Vagina (tissue), 2 donors: ENCODE data around the gene RRAS2. TPM values are rescaled to one million over a fixed set of nuclear protein-coding genes. Genes with fewer than 3 reads are reported as not detected.

Experiments
- DNase-seq, 2 donors: peaks; one replicate each; pipeline ENCODE4 v3.0.0-alpha.2; 2017; ENCODE audit errors: extremely low spot score in 2 of 2
- H3K27ac ChIP-seq: fragments of 200-600 bp; sonication (generic); one replicate; pipeline ENCODE4 v1.5.1; 2019
- H3K27me3 ChIP-seq: fragments of 200-600 bp; sonication (generic); one replicate; pipeline ENCODE4 v1.5.1; 2019
- H3K36me3 ChIP-seq, 2 donors: fragments of 200-600 bp; sonication (generic); one replicate each; pipeline ENCODE4 v1.5.1; 2017 to 2019
- H3K4me1 ChIP-seq: fragments of 200-600 bp; sonication (generic); one replicate; pipeline ENCODE4 v1.5.1; 2019
- H3K4me3 ChIP-seq, 2 donors: fragments of 200-600 bp; sonication (generic); 1 replicate in 1 of 2; 2 replicates in 1 of 2; pipeline ENCODE4 v1.5.1; 2016 to 2019
- H3K9me3 ChIP-seq: fragments of 200-600 bp; sonication (generic); one replicate; pipeline ENCODE4 v1.5.1; 2019
- CTCF ChIP-seq, 3 experiments: fragments of 450-650 bp in 2 of 3; fragments of 200-600 bp in 1 of 3; sonication (generic) in 1 of 3; IDR thresholded peaks; one replicate each; pipeline ENCODE4 v1.5.1; 2017 to 2019; ENCODE audit warnings: antibody characterized with exemption in 3 of 3, mild to moderate bottlenecking in 2 of 3, moderate library complexity in 2 of 3
- POLR2A ChIP-seq, 2 donors: fragments of 450-650 bp; IDR thresholded peaks; one replicate each; pipeline ENCODE4 v1.6.1; 2017; ENCODE audit warnings: antibody characterized with exemption in 2 of 2, mild to moderate bottlenecking in 2 of 2, moderate library complexity in 2 of 2
- POLR2AphosphoS5 ChIP-seq, 2 donors: sonication (generic); formaldehyde crosslinking; IDR thresholded peaks; one replicate each; pipeline ENCODE4 v1.9.0; 2017; ENCODE audit warnings: antibody characterized with exemption in 2 of 2, mild to moderate bottlenecking in 2 of 2, low read depth in 1 of 2; ENCODE audit not compliant: insufficient read depth in 1 of 2
- intact Hi-C: fragments of 100-400 bp; cut with DNase I; formaldehyde crosslinking; loops from one replicate; pipeline ENCODE4 v1.15.1; 2023
- total RNA-seq: library from RNA; depleted of rRNA; stranded (reverse); fragments of >200 nt; gene quantifications from one replicate; pipeline ENCODE4 v1.2.3, GENCODE V29; 2016

The RRAS2 gene
- total RNA-seq, 1 donor from 2014 or later: 32.7 TPM

GRCh38 chr11:14305649-14306048, 53.3 kb downstream of the RRAS2 start:
- TF ChIP-seq POLR2A (IDR thresholded peaks at IDR 0.05) (no peak), POLR2AphosphoS5 (IDR thresholded peaks at IDR 0.05; ENCODE audit: insufficient read depth in 1 of 2, low read depth in 1 of 2) (no peak), CTCF (IDR thresholded peaks at IDR 0.05) (no peak)
- Histone ChIP-seq H3K27ac (no peak overlapping the region), H3K9me3 (no peaks in the 10 kb centered on the region), H3K4me3 (no peak overlapping the region), H3K27me3 (no peaks in the 10 kb centered on the region), H3K4me1 (peaks cover 27% of the 10 kb centered on the region), H3K36me3 (no peaks in the 10 kb centered on the region)
- intact Hi-C loops: no loop called here
- DNase-seq: no peak

- Histone ChIP-seq H3K36me3 (no peaks in the 10 kb centered on the region), H3K27me3 (no peaks in the 10 kb centered on the region), H3K4me1 (peaks cover 25% of the 10 kb centered on the region), H3K27ac (no peak overlapping the region), H3K9me3 (no peaks in the 10 kb centered on the region), H3K4me3 (no peak overlapping the region)
- DNase-seq: no peak
- intact Hi-C loops: loop anchor here (5.0 kb wide), 1 partner anchor 148 kb away; no protein-coding TSS in a partner anchor
- TF ChIP-seq POLR2AphosphoS5 (IDR thresholded peaks at IDR 0.05; ENCODE audit: insufficient read depth in 1 of 2, low read depth in 1 of 2): no peak
- no peak for TF ChIP-seq CTCF (IDR thresholded peaks at IDR 0.05)
- TF ChIP-seq POLR2A (IDR thresholded peaks at IDR 0.05): no peak
Measured at GRCh38 chr11:14304601-14305000, 54.4 kb downstream of the RRAS2 start.

- no peak for DNase-seq
- Histone ChIP-seq H3K27me3 (no peaks in the 10 kb centered on the region), H3K27ac (no peak overlapping the region), H3K4me3 (no peak overlapping the region), H3K4me1 (peaks cover 11% of the 10 kb centered on the region), H3K9me3 (no peaks in the 10 kb centered on the region), H3K36me3 (no peaks in the 10 kb centered on the region)
- intact Hi-C loops: loop anchor here (5.0 kb wide), 1 partner anchor 152 kb away; no protein-coding TSS in a partner anchor
- TF ChIP-seq CTCF (IDR thresholded peaks at IDR 0.05): peak; percentile 41 to 81 (median 47)
- no peak for TF ChIP-seq POLR2AphosphoS5 (IDR thresholded peaks at IDR 0.05; ENCODE audit: insufficient read depth in 1 of 2, low read depth in 1 of 2)
- TF ChIP-seq POLR2A (IDR thresholded peaks at IDR 0.05): no peak
Measured at GRCh38 chr11:14300661-14301304, 58.2 kb downstream of the RRAS2 start.

- H3K36me3 ChIP-seq: no peaks in the 10 kb centered on the region
- H3K27ac ChIP-seq: no peak overlapping the region
- no peak for DNase-seq
- no peaks in the 10 kb centered on the region for H3K27me3 ChIP-seq
- no peak overlapping the region for H3K4me3 ChIP-seq
- no peak for TF ChIP-seq CTCF (IDR thresholded peaks at IDR 0.05)
- TF ChIP-seq POLR2AphosphoS5 (IDR thresholded peaks at IDR 0.05; ENCODE audit: insufficient read depth in 1 of 2, low read depth in 1 of 2): no peak
- no peak for TF ChIP-seq POLR2A (IDR thresholded peaks at IDR 0.05)
- intact Hi-C loops: loop anchor here (5.0 kb wide), 1 partner anchor 152 kb away; no protein-coding TSS in a partner anchor
- peaks cover 11% of the 10 kb centered on the region for H3K4me1 ChIP-seq
- H3K9me3 ChIP-seq: no peaks in the 10 kb centered on the region
Measured at GRCh38 chr11:14299921-14300320, 59.1 kb downstream of the RRAS2 start.

GRCh38 chr11:14290422-14290821, 68.6 kb downstream of the RRAS2 start:
- no peak for DNase-seq
- no peak overlapping the region for H3K4me3 ChIP-seq
- H3K4me1 ChIP-seq: no peaks in the 10 kb centered on the region
- no peaks in the 10 kb centered on the region for H3K27me3 ChIP-seq
- no peaks in the 10 kb centered on the region for H3K9me3 ChIP-seq
- intact Hi-C loops: no loop called here
- H3K36me3 ChIP-seq: no peaks in the 10 kb centered on the region
- TF ChIP-seq POLR2A (IDR thresholded peaks at IDR 0.05) (no peak), POLR2AphosphoS5 (IDR thresholded peaks at IDR 0.05; ENCODE audit: insufficient read depth in 1 of 2, low read depth in 1 of 2) (no peak), CTCF (IDR thresholded peaks at IDR 0.05) (no peak)
- no peak overlapping the region for H3K27ac ChIP-seq
